ENCODE results near the gene SAMD4A.

The SAMD4A gene

GRCh38 chr14:54756656-54757392 lies 189.9 kb downstream of the SAMD4A start:
- Histone ChIP-seq H3K4me1 (ENCODE audit: control insufficient read depth, insufficient read depth, low read length) (no peaks in the 10 kb centered on the region), H3K4me3 (ENCODE audit: low read length) (no peak overlapping the region), H3K9ac (ENCODE audit: low read length) (no peak overlapping the region), H3K36me3 (ENCODE audit: control insufficient read depth, insufficient read depth, low read length) (no peaks in the 10 kb centered on the region), H3K27me3 (ENCODE audit: control insufficient read depth, insufficient read depth, low read length) (no peaks in the 10 kb centered on the region), H3K9me3 (ENCODE audit: control insufficient read depth, low read length) (no peaks in the 10 kb centered on the region)

- Histone ChIP-seq H3K9ac (ENCODE audit: low read length) (no peak overlapping the region), H3K36me3 (ENCODE audit: control insufficient read depth, insufficient read depth, low read length) (no peaks in the 10 kb centered on the region), H3K9me3 (ENCODE audit: control insufficient read depth, low read length) (no peaks in the 10 kb centered on the region), H3K4me3 (ENCODE audit: low read length) (no peak overlapping the region), H3K27me3 (ENCODE audit: control insufficient read depth, insufficient read depth, low read length) (no peaks in the 10 kb centered on the region), H3K4me1 (ENCODE audit: control insufficient read depth, insufficient read depth, low read length) (no peaks in the 10 kb centered on the region)
Measured at GRCh38 chr14:54758041-54758440, 191.1 kb downstream of the SAMD4A start.

DNA sequence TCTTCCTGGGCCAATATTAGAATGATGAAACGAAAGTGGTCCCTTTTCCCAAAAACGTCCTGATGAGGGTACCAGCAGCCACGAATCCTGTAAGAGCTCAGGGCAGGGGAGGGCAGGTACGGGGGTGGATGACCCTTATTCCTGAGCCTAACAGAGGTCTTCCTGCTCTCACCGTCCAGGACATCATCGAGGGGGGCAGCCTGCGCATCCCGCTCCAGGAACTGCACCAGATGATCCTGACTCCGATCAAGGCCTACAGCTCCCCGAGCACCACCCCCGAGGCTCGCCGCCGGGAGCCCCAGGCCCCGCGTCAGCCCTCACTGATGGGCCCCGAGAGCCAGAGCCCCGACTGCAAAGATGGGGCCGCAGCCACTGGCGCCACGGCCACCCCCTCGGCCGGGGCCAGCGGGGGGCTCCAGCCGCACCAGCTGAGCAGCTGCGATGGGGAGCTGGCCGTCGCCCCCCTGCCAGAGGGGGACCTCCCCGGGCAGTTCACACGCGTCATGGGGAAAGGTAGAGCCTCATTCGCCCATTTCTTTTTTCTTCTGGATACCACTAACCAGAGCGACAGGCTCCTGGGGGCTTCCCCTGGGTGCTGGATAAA lies 193.2 kb downstream of the SAMD4A start:
- no peaks in the 10 kb centered on the region for H3K27me3 ChIP-seq (ENCODE audit: control insufficient read depth, insufficient read depth, low read length)
- H3K9me3 ChIP-seq (ENCODE audit: control insufficient read depth, low read length), result no peaks in the 10 kb centered on the region
- no peaks in the 10 kb centered on the region for H3K36me3 ChIP-seq (ENCODE audit: control insufficient read depth, insufficient read depth, low read length)
- H3K9ac ChIP-seq (ENCODE audit: low read length), result no peak overlapping the region
- no peak overlapping the region for H3K4me3 ChIP-seq (ENCODE audit: low read length)
- H3K4me1 ChIP-seq (ENCODE audit: control insufficient read depth, insufficient read depth, low read length), result no peaks in the 10 kb centered on the region

GRCh38 chr14:54760866-54761575 lies 194.1 kb downstream of the SAMD4A start:
- Histone ChIP-seq H3K4me1 (ENCODE audit: control insufficient read depth, insufficient read depth, low read length) (no peaks in the 10 kb centered on the region), H3K36me3 (ENCODE audit: control insufficient read depth, insufficient read depth, low read length) (no peaks in the 10 kb centered on the region), H3K4me3 (ENCODE audit: low read length) (no peak overlapping the region)

DNA sequence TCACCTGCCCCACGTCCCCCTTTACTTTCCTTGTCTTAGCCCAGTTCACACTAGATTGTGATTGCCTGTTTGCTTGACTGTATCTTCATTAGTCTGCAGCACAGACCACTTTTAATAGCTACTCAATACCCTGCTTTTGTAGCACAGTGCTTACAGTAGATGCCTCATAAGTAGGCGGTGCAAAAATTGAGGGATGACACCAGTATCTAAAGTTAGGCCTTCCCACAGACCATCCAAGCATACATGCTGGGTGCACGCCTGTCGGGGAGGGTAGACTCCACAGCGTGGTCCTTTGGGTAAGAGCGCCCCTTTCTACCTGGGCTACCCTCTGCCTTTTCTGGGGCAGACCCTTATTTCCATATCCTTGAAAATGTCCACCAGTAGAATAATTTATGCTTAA lies 194.9 kb downstream of the SAMD4A start:
- Histone ChIP-seq H3K27me3 (ENCODE audit: control insufficient read depth, insufficient read depth, low read length) (no peaks in the 10 kb centered on the region), H3K9ac (ENCODE audit: low read length) (no peak overlapping the region), H3K4me1 (ENCODE audit: control insufficient read depth, insufficient read depth, low read length) (no peaks in the 10 kb centered on the region), H3K9me3 (ENCODE audit: control insufficient read depth, low read length) (no peaks in the 10 kb centered on the region), H3K36me3 (ENCODE audit: control insufficient read depth, insufficient read depth, low read length) (no peaks in the 10 kb centered on the region), H3K4me3 (ENCODE audit: low read length) (no peak overlapping the region)

More at GRCh38 chr14:54760866-54761575, 194.1 kb downstream of the SAMD4A start:
- Histone ChIP-seq H3K9ac (ENCODE audit: low read length) (no peak overlapping the region), H3K27me3 (ENCODE audit: control insufficient read depth, insufficient read depth, low read length) (no peaks in the 10 kb centered on the region), H3K9me3 (ENCODE audit: control insufficient read depth, low read length) (no peaks in the 10 kb centered on the region)

- no peak overlapping the region for H3K9ac ChIP-seq (ENCODE audit: low read length)
- H3K27me3 ChIP-seq (ENCODE audit: control insufficient read depth, insufficient read depth, low read length), result no peaks in the 10 kb centered on the region
- no peaks in the 10 kb centered on the region for H3K4me1 ChIP-seq (ENCODE audit: control insufficient read depth, insufficient read depth, low read length)
- no peak overlapping the region for H3K4me3 ChIP-seq (ENCODE audit: low read length)
- no peaks in the 10 kb centered on the region for H3K36me3 ChIP-seq (ENCODE audit: control insufficient read depth, insufficient read depth, low read length)
- H3K9me3 ChIP-seq (ENCODE audit: control insufficient read depth, low read length), result no peaks in the 10 kb centered on the region
Measured at GRCh38 chr14:54762296-54762695, 195.4 kb downstream of the SAMD4A start.

DNA sequence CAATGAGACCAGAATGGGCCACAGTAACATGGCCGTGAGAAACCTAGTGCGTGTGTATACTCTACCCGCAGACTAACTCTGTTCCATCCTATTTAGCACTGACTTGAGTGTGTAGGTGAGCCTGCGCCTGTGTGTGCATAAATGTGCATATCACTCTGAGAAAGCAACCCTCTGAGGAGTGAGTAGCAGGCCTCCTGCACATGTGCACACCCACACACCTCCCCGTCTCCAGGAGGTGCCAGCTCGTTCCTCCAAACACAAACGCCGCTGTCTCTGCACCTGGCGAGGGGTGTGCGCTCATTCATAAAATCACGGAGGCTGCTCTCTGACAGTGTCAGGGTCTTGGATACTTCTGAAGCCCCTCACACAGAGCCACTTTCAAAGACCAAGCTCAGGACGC lies 196.8 kb downstream of the SAMD4A start:
- no peaks in the 10 kb centered on the region for H3K9me3 ChIP-seq (ENCODE audit: control insufficient read depth, low read length)

DNA sequence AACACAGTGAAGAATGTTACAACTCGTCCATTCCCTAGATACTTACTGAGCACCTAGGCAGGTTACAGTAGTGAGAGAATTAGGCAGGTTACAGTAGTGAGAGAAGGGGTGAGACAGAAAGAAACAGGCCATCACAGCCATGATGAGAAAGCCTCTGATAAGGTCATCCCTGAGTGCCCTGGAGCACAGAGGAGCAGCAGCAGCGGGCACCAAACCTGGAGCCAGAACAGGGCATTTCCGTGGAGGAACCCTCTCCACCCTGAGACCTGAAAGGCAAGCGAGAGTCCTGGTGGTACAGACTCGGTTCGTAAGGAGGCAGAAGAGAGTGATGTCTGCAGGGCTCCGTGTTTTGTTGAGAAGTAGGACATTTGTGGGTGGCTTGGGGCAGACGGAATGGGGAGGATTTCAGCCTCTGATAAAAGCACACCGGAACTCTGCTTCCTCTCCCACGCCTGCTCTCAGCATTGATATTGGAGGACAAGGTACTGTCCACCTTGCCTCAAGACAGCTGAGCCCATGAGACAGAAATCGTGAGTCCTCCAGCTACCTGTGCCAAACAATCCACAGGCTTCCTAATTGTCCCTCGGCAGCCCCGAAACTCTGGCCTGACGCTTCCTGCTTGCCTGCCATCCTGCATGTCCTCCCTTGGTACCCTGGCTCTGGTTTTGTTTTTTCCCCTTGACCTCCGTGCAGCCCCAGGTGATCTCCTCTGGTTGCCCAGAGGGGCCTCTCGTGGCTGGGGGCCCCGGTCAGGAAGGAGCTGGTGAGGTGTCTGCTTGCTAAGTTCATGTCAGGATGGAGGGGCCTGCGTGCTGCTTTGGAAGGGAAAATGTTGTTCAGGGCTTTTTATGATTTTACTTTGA lies 199.6 kb downstream of the SAMD4A start:
- Histone ChIP-seq H3K4me1 (ENCODE audit: control insufficient read depth, insufficient read depth, low read length) (no peaks in the 10 kb centered on the region), H3K4me3 (ENCODE audit: low read length) (no peak overlapping the region), H3K27me3 (ENCODE audit: control insufficient read depth, insufficient read depth, low read length) (no peaks in the 10 kb centered on the region), H3K9me3 (ENCODE audit: control insufficient read depth, low read length) (no peaks in the 10 kb centered on the region), H3K9ac (ENCODE audit: low read length) (no peak overlapping the region), H3K36me3 (ENCODE audit: control insufficient read depth, insufficient read depth, low read length) (no peaks in the 10 kb centered on the region)

More for the DNA sequence above, 196.8 kb downstream of the SAMD4A start:
- Histone ChIP-seq H3K9ac (ENCODE audit: low read length) (no peak overlapping the region), H3K4me3 (ENCODE audit: low read length) (no peak overlapping the region), H3K36me3 (ENCODE audit: control insufficient read depth, insufficient read depth, low read length) (no peaks in the 10 kb centered on the region), H3K27me3 (ENCODE audit: control insufficient read depth, insufficient read depth, low read length) (no peaks in the 10 kb centered on the region), H3K4me1 (ENCODE audit: control insufficient read depth, insufficient read depth, low read length) (no peaks in the 10 kb centered on the region)

DNA sequence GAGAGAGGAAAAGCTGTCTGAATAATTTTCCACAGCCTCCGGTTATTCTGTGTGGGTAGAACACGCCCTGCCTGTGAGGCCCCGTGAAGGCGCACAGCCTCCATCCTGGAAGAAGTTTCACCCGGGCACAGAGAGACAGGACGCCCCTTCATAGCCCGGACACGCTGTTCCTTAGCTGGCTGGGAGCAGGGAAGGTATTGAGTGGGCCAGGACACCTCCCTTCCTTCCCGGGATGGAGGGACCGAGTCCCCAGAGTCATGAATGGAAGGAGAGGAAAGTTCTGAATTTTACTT lies 200.2 kb downstream of the SAMD4A start:
- H3K36me3 ChIP-seq (ENCODE audit: control insufficient read depth, insufficient read depth, low read length), result no peaks in the 10 kb centered on the region
- H3K9me3 ChIP-seq (ENCODE audit: control insufficient read depth, low read length), result no peaks in the 10 kb centered on the region
- no peaks in the 10 kb centered on the region for H3K4me1 ChIP-seq (ENCODE audit: control insufficient read depth, insufficient read depth, low read length)
- no peaks in the 10 kb centered on the region for H3K27me3 ChIP-seq (ENCODE audit: control insufficient read depth, insufficient read depth, low read length)
- H3K4me3 ChIP-seq (ENCODE audit: low read length), result no peak overlapping the region
- no peak overlapping the region for H3K9ac ChIP-seq (ENCODE audit: low read length)

- H3K4me1 ChIP-seq (ENCODE audit: control insufficient read depth, insufficient read depth, low read length), result no peaks in the 10 kb centered on the region
- H3K27me3 ChIP-seq (ENCODE audit: control insufficient read depth, insufficient read depth, low read length), result no peaks in the 10 kb centered on the region
- H3K36me3 ChIP-seq (ENCODE audit: control insufficient read depth, insufficient read depth, low read length), result no peaks in the 10 kb centered on the region
- H3K9ac ChIP-seq (ENCODE audit: low read length), result no peak overlapping the region
- H3K9me3 ChIP-seq (ENCODE audit: control insufficient read depth, low read length), result no peaks in the 10 kb centered on the region
- H3K4me3 ChIP-seq (ENCODE audit: low read length), result no peak overlapping the region
Measured at GRCh38 chr14:54767450-54767849, 200.5 kb downstream of the SAMD4A start.

GRCh38 chr14:54768501-54769129 lies 201.7 kb downstream of the SAMD4A start:
- no peaks in the 10 kb centered on the region for H3K27me3 ChIP-seq (ENCODE audit: control insufficient read depth, insufficient read depth, low read length)
- H3K9ac ChIP-seq (ENCODE audit: low read length), result no peak overlapping the region
- H3K36me3 ChIP-seq (ENCODE audit: control insufficient read depth, insufficient read depth, low read length), result no peaks in the 10 kb centered on the region
- peaks cover 10% of the 10 kb centered on the region for H3K4me1 ChIP-seq (ENCODE audit: control insufficient read depth, insufficient read depth, low read length)
- no peak overlapping the region for H3K4me3 ChIP-seq (ENCODE audit: low read length)
- no peaks in the 10 kb centered on the region for H3K9me3 ChIP-seq (ENCODE audit: control insufficient read depth, low read length)
